ENCODE data around the gene CPED1. TPM values are rescaled to one million over a fixed set of nuclear protein-coding genes. Genes with fewer than 3 reads are reported as not detected.

Gene CPED1
- total RNA-seq, 1 experiment from 2014 or later, result 0.13 TPM

DNA sequence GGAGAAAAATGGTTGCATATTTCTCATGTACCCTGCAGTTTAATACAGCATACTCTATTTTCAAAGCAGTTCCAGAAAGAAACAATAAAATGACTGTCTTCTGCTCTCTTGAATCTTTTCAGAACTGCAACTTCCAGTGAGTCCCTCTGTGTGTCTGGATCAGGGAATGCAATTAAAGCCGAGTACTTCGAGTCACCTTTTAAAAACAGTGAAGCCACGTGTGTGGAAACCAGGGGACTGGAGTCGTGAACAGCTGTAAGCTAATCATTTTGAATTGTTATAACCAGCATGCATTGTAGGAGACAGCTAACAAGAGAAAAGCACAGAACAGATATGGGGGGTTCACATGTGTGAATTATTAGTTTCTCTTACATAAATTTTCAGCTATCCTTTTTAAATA is 109.1 kb downstream of the CPED1 start:
- Histone ChIP-seq H3K56ac (ENCODE audit: insufficient read length, low read depth, low read length) (no peak overlapping the region), H3K4me1 (ENCODE audit: insufficient read depth, low read length) (peaks cover 4% of the 10 kb centered on the region; the same call in 1 of the 2 replicates), H2BK5ac (ENCODE audit: insufficient read length, low read length) (no peak overlapping the region), H2BK15ac (ENCODE audit: low read depth, low read length) (no peak overlapping the region), H2AFZ (ENCODE audit: low read length) (no peak overlapping the region), H3K9me3 (ENCODE audit: control insufficient read depth, low read depth, low read length) (no peaks in the 10 kb centered on the region), H3K79me2 (ENCODE audit: insufficient read depth, low read length) (no peaks in the 10 kb centered on the region), H3K79me1 (ENCODE audit: insufficient read depth, low read depth, low read length, poor library complexity, severe bottlenecking) (no peaks in the 10 kb centered on the region), H3K9ac (ENCODE audit: extremely low read depth, insufficient read length, low read length) (no peak overlapping the region), H4K91ac (ENCODE audit: insufficient read length, low read depth, low read length) (no peak overlapping the region), H4K5ac (ENCODE audit: insufficient read length, low read depth, low read length) (no peak overlapping the region), H3T11ph (ENCODE audit: low read length) (no peak overlapping the region), H2AK5ac (ENCODE audit: insufficient read length, low read length) (no peak overlapping the region), H2BK20ac (ENCODE audit: low read depth, low read length, poor library complexity, severe bottlenecking) (no peak overlapping the region), H3K23ac (ENCODE audit: insufficient read length, low read depth, low read length) (no peak overlapping the region), H3K27ac (ENCODE audit: insufficient read length, low read depth, low read length) (no peak overlapping the region), H3K4ac (ENCODE audit: low read depth, low read length) (no peak overlapping the region), H3K14ac (ENCODE audit: insufficient read depth, low read length) (no peak overlapping the region), H2BK12ac (ENCODE audit: insufficient read length, low read depth, low read length) (no peak overlapping the region), H3K4me2 (ENCODE audit: insufficient read depth, insufficient read length, low read length) (no peak overlapping the region), H4K20me1 (ENCODE audit: control insufficient read depth, insufficient read depth, insufficient read length) (no peaks in the 10 kb centered on the region), H3K18ac (ENCODE audit: insufficient read length, low read depth, low read length) (no peak overlapping the region), H2BK120ac (ENCODE audit: low read depth, low read length, poor library complexity, severe bottlenecking) (no peak overlapping the region), H3K27me3 (ENCODE audit: insufficient read depth, low read length) (no peaks in the 10 kb centered on the region), H3K23me2 (ENCODE audit: insufficient read length, low read depth, low read length, poor library complexity, severe bottlenecking) (no peaks in the 10 kb centered on the region), H4K8ac (replicated peaks; ENCODE audit: insufficient read length, low read depth, low read length) (no peak overlapping the region)
- no peaks in the 10 kb centered on the region for H3K27me3 Mint-ChIP-seq (ENCODE audit: low read depth)
- no peak for DNase-seq
- H3K4me1 Mint-ChIP-seq, result peaks cover 13 to 15% of the 10 kb centered on the region in 2 experiments
- no CpG with 5 or more reads among the region's 4 CpGs for WGBS (ENCODE audit: extremely low coverage, insufficient read length, low lambda C conversion rate)
- H3K9me3 Mint-ChIP-seq, result no peaks in the 10 kb centered on the region
- no peak overlapping the region for H3K27ac Mint-ChIP-seq
- no peak overlapping the region for H3K4me3 Mint-ChIP-seq
- no peaks in the 10 kb centered on the region for H3K36me3 Mint-ChIP-seq (ENCODE audit: insufficient read depth in 1 of 3, low read depth in 3 of 3)
- TF ChIP-seq CTCF (conservative IDR thresholded peaks at IDR 0.05), result no peak

Data from H9 (cell line).